BLaER1 (cell line): ENCODE data around the gene SSUH2.
A peak's percentile ranks its signal among the peaks of the same experiment; 100 is the strongest.

Experiments used
- H3K27ac ChIP-seq: shearing (Covaris generic); formaldehyde crosslinking; 2 replicates; pipeline ENCODE4 v1.8.1; 2022
- H3K27me3 ChIP-seq: shearing (Covaris generic); formaldehyde crosslinking; 2 replicates; pipeline ENCODE4 v1.8.1; 2022
- H3K36me3 ChIP-seq: shearing (Covaris generic); formaldehyde crosslinking; 2 replicates; pipeline ENCODE4 v1.8.1; 2022
- H3K4me1 ChIP-seq: shearing (Covaris generic); formaldehyde crosslinking; 2 replicates; pipeline ENCODE4 v1.8.1; 2022
- H3K4me2 ChIP-seq: shearing (Covaris generic); formaldehyde crosslinking; 2 replicates; pipeline ENCODE4 v1.8.1; 2022
- H3K4me3 ChIP-seq: shearing (Covaris generic); formaldehyde crosslinking; 2 replicates; pipeline ENCODE4 v1.8.1; 2022
- H3K9ac ChIP-seq: shearing (Covaris generic); formaldehyde crosslinking; 2 replicates; pipeline ENCODE4 v1.8.1; 2022
- H3K9me3 ChIP-seq: shearing (Covaris generic); formaldehyde crosslinking; 2 replicates; pipeline ENCODE4 v1.8.1; 2022
- H4K20me1 ChIP-seq: shearing (Covaris generic); formaldehyde crosslinking; 2 replicates; pipeline ENCODE4 v1.8.1; 2022
- Cebpa-rat ChIP-seq: shearing (Covaris generic); IDR thresholded peaks from 2 replicates; pipeline ENCODE4 v1.8.1; 2022

Gene SSUH2

DNA sequence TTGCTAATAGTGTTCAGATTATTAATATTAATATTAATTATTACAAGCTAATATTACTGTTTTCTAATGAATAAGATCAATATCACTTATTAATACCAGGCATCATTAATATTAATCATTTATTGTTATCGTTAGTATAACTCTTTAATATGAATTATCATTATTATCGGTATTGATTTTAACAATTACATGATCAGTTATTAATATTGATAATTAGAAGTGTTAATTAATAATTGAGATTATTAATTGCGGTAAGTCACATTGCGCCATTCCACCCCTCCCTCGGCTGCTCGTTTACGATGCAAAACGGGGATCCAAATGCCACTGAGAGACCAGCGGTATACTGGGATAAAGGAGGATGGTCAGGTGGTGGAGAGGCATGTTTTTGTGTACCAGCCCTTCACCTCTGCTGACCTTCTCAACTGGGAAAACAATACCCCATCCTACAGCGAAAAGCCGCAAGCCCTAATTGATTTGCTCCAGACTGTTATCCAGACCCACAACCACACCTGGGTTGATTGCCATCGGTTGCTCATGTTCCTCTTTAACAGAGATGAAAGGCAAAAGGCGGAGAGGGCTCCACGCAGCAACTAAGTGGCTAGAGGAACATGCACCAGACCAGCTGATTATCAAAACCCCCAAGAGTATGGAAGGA, 28.6 kb upstream of the SSUH2 start:
- H3K27ac ChIP-seq, result no peak overlapping the region
- H3K27me3 ChIP-seq, result no peaks in the 10 kb centered on the region
- H4K20me1 ChIP-seq, result no peaks in the 10 kb centered on the region
- no peaks in the 10 kb centered on the region for H3K36me3 ChIP-seq
- no peak overlapping the region for H3K4me2 ChIP-seq
- H3K9me3 ChIP-seq, result peaks cover 21% of the 10 kb centered on the region
- no peak overlapping the region for H3K9ac ChIP-seq
- TF ChIP-seq Cebpa-rat, result no peak
- no peak overlapping the region for H3K4me3 ChIP-seq
- no peaks in the 10 kb centered on the region for H3K4me1 ChIP-seq

DNA sequence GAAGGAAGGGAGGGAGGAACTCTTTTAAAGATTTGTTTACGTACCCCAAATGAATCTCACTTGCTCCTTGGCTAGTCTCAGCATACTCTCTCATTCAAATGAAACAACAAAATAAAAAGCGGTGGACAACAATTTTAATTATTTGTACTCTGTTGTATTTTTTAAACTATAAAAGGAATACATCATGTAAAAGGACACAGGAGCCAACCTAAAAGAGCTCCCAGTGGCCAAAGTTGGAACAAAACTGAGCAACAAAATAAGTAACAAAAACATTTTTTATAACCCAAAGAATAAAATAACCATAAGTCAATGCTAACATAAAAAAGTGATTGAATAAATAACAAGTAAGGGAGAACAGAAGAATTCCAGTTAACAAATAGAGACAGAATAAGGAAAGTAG, 24.4 kb upstream of the SSUH2 start:
- Histone ChIP-seq H3K4me1 (peaks cover 28% of the 10 kb centered on the region), H3K4me3 (no peak overlapping the region), H3K27me3 (no peaks in the 10 kb centered on the region), H3K27ac (no peak overlapping the region), H3K9ac (no peak overlapping the region), H3K9me3 (peaks cover 18% of the 10 kb centered on the region), H3K4me2 (no peak overlapping the region), H3K36me3 (no peaks in the 10 kb centered on the region), H4K20me1 (no peaks in the 10 kb centered on the region)
- no peak for TF ChIP-seq Cebpa-rat

DNA sequence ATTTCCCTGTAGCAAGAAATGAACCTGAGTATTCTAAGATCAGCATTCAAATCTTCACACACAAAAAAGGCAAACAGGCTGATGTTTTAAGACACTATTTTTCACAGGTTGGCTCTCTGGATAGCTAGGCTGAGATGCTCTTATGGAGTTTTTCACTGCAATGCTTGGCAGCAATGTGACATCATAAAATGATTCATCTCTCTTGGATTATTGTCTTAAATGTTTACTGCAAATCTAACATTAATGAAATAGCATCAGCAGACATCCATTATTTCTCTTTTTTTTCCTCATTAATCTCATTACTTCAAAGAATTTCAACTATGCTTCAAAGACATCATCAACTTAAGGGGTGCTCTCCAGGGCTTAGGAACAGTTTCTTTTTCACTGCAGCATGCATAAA, 23.6 kb upstream of the SSUH2 start:
- H3K9me3 ChIP-seq, result peaks cover 18% of the 10 kb centered on the region
- TF ChIP-seq Cebpa-rat, result no peak

DNA sequence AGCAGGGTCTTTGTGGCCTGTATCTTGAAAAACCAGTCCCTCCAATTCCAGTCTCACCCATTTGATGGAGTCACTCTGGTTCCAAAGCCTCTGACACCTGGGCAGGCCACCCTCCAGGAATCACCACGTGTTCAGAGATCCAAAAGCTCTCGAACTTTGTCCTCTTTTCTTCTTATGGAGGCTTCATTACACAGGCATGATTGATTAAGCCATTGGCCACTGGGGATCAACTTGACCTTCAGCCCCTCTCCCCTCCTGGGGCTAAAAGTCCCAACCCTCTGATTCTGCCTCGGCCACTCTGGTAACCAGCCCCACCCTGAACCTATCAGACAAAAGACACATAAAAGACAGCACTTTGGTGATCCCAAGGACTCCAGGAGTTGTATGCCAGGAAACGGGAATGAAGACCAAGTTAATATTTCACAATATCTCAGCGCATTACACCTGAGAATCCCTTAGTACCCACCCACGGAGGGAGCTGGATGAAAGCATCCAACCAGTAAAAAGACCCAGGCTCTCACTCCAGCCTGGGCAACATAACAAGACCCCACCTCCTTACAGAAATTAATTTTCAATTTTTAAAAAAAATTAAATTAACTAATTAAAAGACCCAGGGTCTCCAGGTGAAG, 23.0 kb upstream of the SSUH2 start:
- H4K20me1 ChIP-seq, result no peaks in the 10 kb centered on the region
- H3K4me1 ChIP-seq, result peaks cover 41% of the 10 kb centered on the region
- H3K27me3 ChIP-seq, result no peaks in the 10 kb centered on the region
- H3K4me3 ChIP-seq, result no peak overlapping the region
- peaks cover 18% of the 10 kb centered on the region for H3K9me3 ChIP-seq
- H3K9ac ChIP-seq, result no peak overlapping the region
- no peak overlapping the region for H3K4me2 ChIP-seq
- H3K27ac ChIP-seq, result no peak overlapping the region
- no peak for TF ChIP-seq Cebpa-rat
- no peaks in the 10 kb centered on the region for H3K36me3 ChIP-seq

More for the DNA sequence above, 23.6 kb upstream of the SSUH2 start:
- Histone ChIP-seq H3K9ac (no peak overlapping the region), H3K4me2 (no peak overlapping the region), H3K4me3 (no peak overlapping the region), H3K36me3 (no peaks in the 10 kb centered on the region), H3K27me3 (no peaks in the 10 kb centered on the region), H4K20me1 (no peaks in the 10 kb centered on the region), H3K27ac (no peak overlapping the region), H3K4me1 (peaks cover 35% of the 10 kb centered on the region)

DNA sequence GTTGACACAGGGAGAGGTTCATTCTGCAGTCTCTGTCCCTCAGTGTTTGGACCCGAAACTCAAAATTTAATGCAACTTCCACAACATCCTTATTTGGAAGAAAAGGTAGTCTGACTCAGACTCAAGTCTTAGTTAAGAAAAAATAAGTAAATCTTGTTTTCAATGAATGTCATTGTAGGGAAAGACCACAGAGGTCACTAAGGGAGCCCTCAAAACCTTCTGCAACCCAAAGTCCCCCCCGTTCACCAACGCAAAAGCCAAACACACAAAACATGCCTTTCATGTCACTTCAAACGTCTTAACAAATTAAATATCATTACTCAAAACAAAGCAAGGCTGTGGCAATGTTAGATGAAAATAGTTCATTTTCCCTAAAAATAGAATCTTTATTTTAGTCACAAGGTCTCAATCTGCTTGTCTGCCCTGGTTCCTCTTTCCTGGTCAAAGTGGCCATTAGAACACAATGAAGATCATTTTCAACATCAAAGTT, 20.9 kb upstream of the SSUH2 start:
- Histone ChIP-seq H3K9ac (peak overlapping the region; percentile 61), H3K4me1 (peaks cover 61% of the 10 kb centered on the region), H3K9me3 (peaks cover 18% of the 10 kb centered on the region), H3K4me3 (no peak overlapping the region), H3K4me2 (peak overlapping the region; percentile 70), H3K27ac (peak overlapping the region; percentile 71), H4K20me1 (no peaks in the 10 kb centered on the region), H3K36me3 (no peaks in the 10 kb centered on the region), H3K27me3 (no peaks in the 10 kb centered on the region)
- no peak for TF ChIP-seq Cebpa-rat

DNA sequence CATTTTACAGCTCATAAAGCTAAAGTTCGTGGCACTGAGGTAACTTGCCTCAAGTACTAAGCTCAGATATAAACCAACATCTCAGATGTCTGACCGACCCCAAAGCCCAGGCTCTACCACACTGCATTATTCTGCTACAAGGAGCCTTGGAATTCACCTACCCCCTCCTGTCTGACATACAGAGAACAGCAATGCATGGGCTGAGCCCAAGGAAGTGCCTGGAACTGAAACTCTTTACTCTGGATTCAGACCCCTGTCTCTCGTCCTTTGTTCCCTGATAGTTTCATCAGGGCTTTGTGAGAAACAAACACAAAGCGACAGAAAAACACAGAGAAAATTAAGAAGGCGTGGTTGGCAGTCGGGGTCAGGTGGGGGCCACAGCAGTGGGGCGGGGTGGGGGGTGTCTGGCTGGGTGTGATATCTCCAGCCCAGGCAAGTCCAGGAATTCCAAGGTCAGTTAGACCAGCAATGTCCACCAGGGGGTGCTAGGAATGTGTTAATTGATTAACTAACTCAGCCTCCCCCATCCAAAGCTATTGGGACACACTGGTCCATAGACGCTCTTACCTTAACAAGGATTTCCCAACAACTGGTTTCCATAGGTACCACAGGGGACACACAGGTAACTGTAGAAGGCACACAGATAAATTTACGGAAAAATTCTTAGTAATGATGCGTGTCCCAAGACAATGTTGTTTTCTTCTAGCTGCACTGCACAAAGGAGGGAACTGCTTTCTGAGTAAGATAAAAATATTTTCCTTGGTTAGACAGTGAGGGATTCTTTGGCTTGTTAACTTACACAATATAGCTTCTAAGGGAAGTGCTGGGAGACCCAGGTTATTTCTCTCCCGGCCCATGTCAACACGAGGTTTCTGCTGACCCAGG, 18.8 kb upstream of the SSUH2 start:
- Histone ChIP-seq H3K36me3 (no peaks in the 10 kb centered on the region), H3K4me1 (peaks cover 82% of the 10 kb centered on the region), H3K27ac (peak overlapping the region; percentile 90; the same call in 1 of the 2 replicates), H3K9ac (no peak overlapping the region), H3K27me3 (no peaks in the 10 kb centered on the region), H3K4me2 (peak overlapping the region; percentile 70), H3K4me3 (no peak overlapping the region), H3K9me3 (peaks cover 17% of the 10 kb centered on the region), H4K20me1 (no peaks in the 10 kb centered on the region)
- no peak for TF ChIP-seq Cebpa-rat

DNA sequence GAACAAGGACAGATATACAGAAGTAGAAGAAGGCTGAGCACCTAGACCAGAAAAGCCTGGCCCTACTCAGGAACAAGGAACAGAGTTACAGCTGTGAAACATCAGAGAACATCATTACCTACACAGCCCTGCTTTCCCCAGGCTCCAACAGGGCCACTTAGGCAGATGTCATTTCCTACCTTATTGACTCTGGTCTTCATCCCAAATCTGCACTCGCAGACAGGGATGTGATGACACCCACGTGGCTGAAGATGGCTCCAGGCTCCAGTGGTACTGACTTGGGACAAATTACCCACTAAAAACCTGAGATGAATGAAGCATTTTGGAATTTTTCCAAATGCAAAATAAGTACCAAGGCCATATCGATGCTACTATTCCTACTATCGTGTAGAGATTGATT, 18.0 kb upstream of the SSUH2 start:
- Histone ChIP-seq H3K27ac (peak overlapping the region; percentile 90), H3K9me3 (peaks cover 17% of the 10 kb centered on the region), H3K36me3 (no peaks in the 10 kb centered on the region), H3K4me3 (no peak overlapping the region), H4K20me1 (no peaks in the 10 kb centered on the region), H3K9ac (no peak overlapping the region), H3K4me2 (0 out of 2 replicates have a peak overlapping the region, but pooled peaks have one; percentile 10), H3K27me3 (no peaks in the 10 kb centered on the region), H3K4me1 (peaks cover 90% of the 10 kb centered on the region)
- no peak for TF ChIP-seq Cebpa-rat

DNA sequence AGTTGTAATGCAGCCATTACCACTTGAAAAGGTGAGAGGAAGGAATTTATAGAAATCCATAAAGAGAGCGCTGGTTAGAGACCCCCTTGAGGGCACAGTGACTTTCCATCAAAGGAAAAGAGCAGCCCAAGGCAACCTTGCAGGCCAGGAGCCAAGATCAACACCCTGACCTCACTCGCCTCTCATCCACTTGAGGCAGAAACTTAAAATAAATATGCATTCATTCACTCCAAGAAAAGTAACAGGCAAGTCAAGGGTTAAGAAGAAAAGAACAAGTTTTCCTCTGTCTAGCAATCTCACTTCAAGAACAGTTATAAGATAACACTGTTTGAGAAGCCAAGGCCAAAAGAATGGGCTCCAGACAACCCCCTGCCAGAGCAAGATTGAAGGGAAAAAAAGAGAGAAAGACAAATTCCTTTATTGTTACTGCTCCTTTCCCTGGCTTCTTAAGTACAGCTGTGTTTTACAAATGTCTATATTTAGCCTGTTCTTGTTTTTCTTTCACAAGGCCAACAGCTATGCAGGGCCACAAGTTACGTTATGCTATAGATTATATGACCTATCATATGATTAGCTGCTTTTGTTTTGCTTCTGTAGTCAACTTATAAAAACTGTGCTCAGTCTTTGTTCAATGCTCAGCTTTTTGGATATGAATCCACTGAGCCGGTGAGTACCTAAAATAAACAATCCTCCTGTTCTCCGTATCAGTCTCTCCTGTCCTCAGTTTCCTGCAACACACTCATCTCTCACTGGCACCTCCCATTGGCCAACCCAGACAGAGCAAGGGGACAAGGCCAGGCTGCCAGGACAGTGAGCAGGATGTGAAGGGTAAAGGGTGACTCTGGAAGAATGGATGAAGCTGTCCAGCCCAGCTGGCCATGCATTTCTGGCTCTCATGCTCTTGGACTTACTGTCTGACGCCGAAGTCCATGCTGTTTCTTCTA, 15.8 kb upstream of the SSUH2 start:
- no peak for TF ChIP-seq Cebpa-rat
- H3K4me1 ChIP-seq, result peaks cover 97% of the 10 kb centered on the region
- H3K9me3 ChIP-seq, result peaks cover 17% of the 10 kb centered on the region
- H3K36me3 ChIP-seq, result no peaks in the 10 kb centered on the region
- no peaks in the 10 kb centered on the region for H4K20me1 ChIP-seq
- H3K27me3 ChIP-seq, result no peaks in the 10 kb centered on the region
- H3K27ac ChIP-seq, result peak overlapping the region; percentile 90
- H3K4me3 ChIP-seq, result peak overlapping the region; percentile 11
- H3K4me2 ChIP-seq, result peak overlapping the region; percentile 81
- H3K9ac ChIP-seq, result peak overlapping the region; percentile 78

DNA sequence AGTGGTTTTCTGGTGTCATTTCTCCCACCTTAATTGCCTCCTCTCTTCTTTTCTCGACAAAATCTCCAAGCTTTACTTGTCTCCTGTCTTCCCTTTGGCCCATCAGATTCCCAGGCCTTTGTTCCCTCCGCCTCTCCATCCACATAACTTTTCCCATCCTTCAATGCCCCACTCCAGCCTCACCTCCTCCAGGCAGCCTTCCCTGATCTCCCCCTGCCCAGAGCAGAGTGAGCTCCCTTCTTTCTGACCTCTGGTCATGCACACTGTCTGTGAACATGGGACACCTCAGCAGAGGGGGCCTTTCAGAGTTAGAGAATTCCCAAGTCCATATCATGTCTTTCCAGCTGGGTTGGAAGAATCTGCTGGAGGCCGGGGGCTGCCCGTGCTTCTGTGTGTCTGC, 14.6 kb upstream of the SSUH2 start:
- Histone ChIP-seq H3K4me3 (peak overlapping the region; percentile 6; the same call in 1 of the 2 replicates), H3K4me1 (peaks cover 87% of the 10 kb centered on the region), H4K20me1 (no peaks in the 10 kb centered on the region), H3K9ac (peak overlapping the region; percentile 78), H3K4me2 (peak overlapping the region; percentile 81), H3K27ac (peak overlapping the region; percentile 90), H3K36me3 (no peaks in the 10 kb centered on the region), H3K27me3 (no peaks in the 10 kb centered on the region), H3K9me3 (peaks cover 17% of the 10 kb centered on the region)
- TF ChIP-seq Cebpa-rat, result no peak
